Measurements from ENCODE around the gene OTOGL.
"Not testable (repeated sequence)": the region's sequence is repeated elsewhere in the genome, so short reads cannot be mapped to it uniquely, and the experiment has no call there.

The OTOGL gene

DNA sequence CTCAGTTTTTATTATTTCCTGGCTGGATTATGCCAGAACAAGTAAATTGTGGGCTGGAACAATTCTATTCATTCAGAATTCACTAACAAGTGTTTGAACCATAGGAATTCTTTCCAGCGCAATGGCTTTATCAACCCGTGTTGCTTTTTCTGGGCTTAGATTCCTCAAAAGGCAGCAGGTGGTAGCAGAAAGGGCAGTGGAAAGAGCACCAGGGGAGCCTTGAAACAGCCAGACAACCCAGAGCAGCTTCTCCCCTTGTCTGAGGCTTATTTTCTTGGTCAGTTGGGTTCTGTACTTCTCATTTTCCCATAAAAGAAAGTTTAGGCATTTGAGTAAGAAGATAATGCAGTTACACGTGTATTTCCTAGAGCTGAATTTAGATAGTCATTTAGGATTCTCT lies 130.7 kb downstream of the OTOGL start:
- DNase-seq (ENCODE audit: low spot score), result no peak

- no peak for DNase-seq (ENCODE audit: low spot score)
These were observed 133.5 kb downstream of the OTOGL start for GRCh38 chr12:80232837-80233236.

- DNase-seq (ENCODE audit: low spot score), result no peak
These were observed 134.6 kb downstream of the OTOGL start for GRCh38 chr12:80233926-80234325.

DNA sequence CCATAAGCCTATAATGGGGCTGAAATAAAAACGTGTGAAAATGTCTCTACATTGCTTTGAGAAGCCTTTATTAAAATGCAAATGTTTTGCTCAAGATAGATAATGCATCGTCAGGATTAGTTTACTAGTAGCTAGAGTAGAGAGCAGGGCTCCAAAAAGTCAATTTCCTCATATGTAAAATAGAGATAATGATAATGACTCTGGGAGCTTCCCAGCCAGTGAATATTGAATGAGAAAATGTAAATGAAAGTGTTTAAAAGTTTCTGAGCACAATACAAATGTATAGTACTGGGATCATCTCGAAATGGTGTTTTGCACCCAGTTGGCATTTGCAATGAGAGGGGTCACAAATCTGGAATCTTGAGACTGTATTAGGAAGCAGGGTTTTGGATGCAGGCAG lies 135.3 kb downstream of the OTOGL start:
- DNase-seq (ENCODE audit: low spot score), result no peak

- DNase-seq (ENCODE audit: low spot score), result no peak
These were observed 136.6 kb downstream of the OTOGL start for GRCh38 chr12:80235944-80236343.

DNA sequence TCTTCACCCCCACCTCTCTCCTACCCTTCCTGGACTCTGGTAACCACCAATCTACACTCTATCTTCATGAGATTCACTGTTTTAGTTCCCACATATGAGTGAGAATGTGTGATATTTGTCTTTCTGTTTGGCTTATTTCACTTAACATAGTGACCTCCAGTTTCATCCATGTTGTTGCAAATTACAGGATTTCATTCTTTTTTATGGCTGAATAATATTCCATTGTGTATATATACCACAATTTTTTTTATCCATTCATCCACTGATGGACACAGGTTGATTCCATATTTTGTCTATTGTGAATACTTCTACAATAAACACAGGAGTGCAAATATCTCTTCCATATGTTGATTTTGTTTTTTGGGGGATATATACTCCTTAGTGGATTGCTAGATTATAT lies 140.5 kb downstream of the OTOGL start:
- DNase-seq (ENCODE audit: low spot score), result no peak

DNA sequence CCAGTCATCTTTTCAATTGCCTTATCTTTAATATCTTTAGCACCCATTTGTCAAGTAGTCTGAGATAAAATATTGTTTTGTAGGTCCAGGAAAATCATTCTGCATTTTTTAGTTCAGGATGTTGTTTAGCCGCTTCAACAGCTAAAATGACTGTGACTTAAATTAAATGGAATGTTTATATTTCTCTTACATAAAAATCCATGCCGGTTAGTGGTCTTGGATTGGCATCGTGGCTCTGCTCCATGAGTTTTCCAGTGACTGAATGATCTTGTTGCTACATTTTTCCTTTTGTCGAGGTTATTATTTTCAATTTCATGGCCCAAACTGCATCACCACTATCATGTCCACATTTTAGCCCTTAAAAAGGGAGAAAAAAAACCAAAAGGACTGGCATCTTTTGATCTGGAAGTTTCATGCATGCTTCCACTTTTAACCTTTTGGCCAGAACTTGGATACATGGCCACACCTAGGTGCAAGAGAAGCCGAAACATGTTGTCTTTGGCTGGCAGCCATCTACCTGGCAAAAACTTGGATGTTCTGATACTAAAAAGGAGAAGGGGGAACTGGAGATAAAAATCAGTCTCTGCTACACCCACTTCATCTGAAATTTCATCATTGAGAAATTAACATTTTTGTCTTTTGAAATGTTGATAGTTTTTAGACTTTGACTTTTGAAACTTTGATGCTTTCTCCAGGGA lies 142.4 kb downstream of the OTOGL start:
- DNase-seq (ENCODE audit: low spot score), result no peak

DNA sequence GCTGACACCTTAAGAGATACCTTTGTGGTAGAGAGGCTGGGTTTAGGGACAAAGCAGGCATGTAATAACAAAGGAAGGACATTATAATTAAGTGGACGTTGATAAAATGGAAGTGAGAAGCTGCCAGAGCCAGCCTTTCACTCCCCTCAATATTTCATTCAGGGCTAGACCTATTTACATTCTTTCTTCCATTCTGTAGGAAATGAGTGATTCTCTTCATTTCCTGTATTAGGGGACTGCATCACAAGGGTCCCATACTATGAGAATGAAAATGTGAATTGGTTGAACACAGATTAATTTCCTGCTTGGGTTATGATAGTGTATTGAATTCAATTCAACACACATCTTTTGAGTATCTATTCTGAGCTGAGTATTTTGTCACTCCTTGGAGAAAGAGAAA lies 143.0 kb downstream of the OTOGL start:
- no peak for DNase-seq (ENCODE audit: low spot score)

- DNase-seq (ENCODE audit: low spot score), result not testable (repeated sequence)
These were observed 150.2 kb downstream of the OTOGL start for GRCh38 chr12:80249581-80249980.

GRCh38 chr12:80257920-80258319 lies 158.6 kb downstream of the OTOGL start:
- no peak for DNase-seq (ENCODE audit: low spot score)

DNA sequence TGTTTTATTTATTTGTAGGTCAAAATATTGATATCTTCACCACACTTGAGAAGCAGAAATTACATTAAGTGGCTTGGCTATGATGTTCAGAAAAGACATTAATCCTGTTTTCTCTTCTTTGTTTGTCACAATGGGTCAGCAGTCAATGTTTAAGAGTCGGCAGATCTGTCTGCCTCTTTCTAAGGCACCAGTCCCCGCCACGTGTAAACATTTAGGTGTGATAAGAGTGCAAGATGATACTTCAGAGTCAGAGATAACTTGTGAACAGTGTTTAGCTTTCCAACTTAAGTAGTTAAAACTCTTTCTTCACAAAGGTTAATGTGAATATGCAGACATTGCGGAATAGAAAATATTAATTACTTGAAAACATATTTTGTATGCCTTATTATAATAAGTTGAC lies 160.9 kb downstream of the OTOGL start:
- DNase-seq (ENCODE audit: low spot score), result no peak

- DNase-seq (ENCODE audit: low spot score), result no peak
These were observed 162.1 kb downstream of the OTOGL start for GRCh38 chr12:80261403-80261802.

DNA sequence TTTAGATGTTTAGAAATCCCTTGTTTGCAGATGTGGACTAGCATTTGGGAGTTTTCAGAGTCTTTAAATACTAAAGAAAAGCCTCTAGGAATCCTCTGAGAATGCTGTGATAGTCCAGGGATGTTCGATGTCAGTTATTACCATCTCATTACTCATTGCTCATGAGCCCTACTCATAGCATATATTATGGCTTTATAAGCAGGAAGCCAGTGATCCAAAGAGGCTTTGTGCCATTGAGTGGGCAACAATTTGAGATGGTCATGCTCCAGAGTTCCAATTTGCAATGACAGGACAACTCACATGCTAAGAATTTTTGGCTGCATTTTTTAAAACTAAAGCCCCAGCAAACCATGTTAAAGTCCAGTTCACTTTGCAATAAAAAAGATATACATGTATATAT lies 163.0 kb downstream of the OTOGL start:
- peak; percentile 32 for DNase-seq (ENCODE audit: low spot score)

DNA sequence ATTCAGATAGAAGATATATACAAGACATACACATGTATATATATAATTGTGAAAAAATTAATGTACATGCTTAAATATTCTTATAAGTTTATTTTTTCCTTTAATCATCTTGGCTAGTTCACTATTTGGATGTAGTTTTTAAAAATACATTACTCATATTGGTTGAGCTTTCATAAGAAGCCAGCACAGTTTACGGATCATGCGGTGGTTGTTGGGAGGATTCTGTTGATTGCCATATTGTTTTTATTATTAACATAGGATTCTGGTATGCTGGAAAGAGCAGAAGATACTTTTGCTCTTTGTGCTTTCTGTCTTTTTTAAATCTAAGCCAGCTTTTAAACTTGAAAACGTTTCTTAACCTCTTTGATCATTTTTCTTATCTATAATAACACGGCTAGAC lies 163.4 kb downstream of the OTOGL start:
- no peak for DNase-seq (ENCODE audit: low spot score)

GRCh38 chr12:80264386-80264785 lies 165.0 kb downstream of the OTOGL start:
- DNase-seq (ENCODE audit: low spot score), result no peak

- no peak for DNase-seq (ENCODE audit: low spot score)
These were observed 165.6 kb downstream of the OTOGL start for GRCh38 chr12:80264891-80265290.

DNA sequence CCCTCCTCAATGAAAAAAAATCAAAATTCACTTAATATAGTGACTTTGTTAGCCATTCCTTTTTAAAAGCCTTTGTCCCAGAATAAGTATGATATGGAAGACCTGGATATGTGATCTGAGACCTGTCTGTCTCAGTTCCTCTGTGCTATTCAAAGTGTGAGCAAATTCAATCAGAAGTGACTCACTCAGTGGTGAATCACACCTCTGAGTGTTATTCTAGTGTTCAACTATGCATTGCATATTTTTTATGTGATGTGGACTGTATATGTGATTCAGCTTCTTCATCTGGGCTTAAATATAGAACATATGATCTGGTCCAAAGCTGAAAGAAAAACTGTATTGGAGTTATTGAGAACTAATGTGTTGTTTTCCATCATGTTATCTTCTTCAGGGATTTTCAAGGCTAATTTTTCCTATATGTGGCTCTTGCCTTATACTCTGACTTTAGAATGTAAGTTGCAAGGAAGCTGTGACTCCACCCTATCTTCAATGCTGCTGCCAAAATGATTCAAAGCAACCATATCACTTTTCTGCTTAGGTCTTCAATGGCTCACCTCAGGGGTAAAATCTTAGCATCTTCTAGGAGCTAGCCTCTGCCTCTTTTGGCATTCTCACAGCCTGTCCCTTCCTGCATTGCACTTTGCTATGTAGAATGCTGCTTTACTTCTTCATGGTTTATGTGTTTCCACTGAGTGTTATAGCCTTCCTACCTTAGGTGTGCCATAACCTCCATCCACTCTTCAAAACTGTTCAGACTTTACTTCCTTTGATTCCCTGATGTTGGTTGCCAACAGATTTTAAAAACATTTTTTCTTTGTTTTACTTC lies 169.8 kb downstream of the OTOGL start:
- DNase-seq (ENCODE audit: low spot score), result peak; percentile 65

- peak; percentile 39 for DNase-seq (ENCODE audit: low spot score)
These were observed 170.6 kb downstream of the OTOGL start for GRCh38 chr12:80269803-80270552.

DNA sequence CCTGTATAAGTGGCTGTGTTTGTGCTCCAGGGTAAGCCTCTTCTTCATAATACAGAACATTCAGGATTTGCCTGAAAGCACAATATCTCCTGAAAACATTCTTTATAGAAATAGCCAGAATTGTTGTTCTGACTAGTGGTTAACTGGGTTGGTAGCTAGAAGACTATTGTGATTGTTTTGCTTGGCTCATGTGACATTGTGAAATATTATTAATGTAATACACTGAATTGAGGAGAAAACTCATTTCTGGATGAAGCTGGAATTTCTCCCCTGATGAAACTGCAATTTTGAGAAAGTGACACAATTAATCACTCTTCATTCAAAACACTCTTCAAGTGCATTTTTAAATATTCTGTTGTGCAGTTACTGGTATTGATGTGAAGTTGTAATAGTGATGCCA lies 172.4 kb downstream of the OTOGL start:
- DNase-seq (ENCODE audit: low spot score), result no peak

GRCh38 chr12:80272387-80272915 lies 173.1 kb downstream of the OTOGL start:
- no peak for DNase-seq (ENCODE audit: low spot score)

GRCh38 chr12:80273144-80273543 lies 173.8 kb downstream of the OTOGL start:
- DNase-seq (ENCODE audit: low spot score), result no peak

- no peak for DNase-seq (ENCODE audit: low spot score)
These were observed 178.4 kb downstream of the OTOGL start for GRCh38 chr12:80277732-80278131.

DNA sequence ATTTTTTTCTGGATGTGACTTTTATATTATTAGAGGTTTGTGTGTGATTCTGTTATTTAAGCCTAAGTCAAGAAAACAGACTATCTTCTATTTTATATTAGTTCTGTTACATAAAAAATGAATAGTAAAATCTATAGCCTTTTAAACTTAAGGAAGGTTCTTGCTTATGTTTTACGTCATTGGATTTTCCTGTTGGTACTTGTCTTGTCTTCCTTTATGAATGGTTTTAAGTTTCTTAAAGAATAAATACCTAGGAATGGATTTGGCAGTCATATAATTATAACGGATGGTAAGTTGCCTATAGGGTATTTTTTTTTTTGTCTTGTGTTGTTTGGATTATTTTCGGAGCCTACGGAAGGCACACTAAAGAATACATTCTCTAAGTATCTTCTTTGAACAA lies 182.9 kb downstream of the OTOGL start:
- no peak for DNase-seq (ENCODE audit: low spot score)
